Astrocyte of the cerebellum (primary cell): ENCODE data around the gene ALOX12B.

ENCODE experiments used
- DNase-seq: peaks from one replicate; pipeline ENCODE4 v3.0.0-alpha.2; 2011; ENCODE audit warnings: low read depth
- H3K4me3 ChIP-seq: 2 replicates; pipeline ENCODE4 v1.5.1; 2011; ENCODE audit warnings: mild to moderate bottlenecking, low read depth, low read length, moderate library complexity
- CTCF ChIP-seq: IDR thresholded peaks from 2 replicates; pipeline ENCODE4 v1.5.1; 2012; ENCODE audit warnings: low read length, low read depth, moderate library complexity, mild to moderate bottlenecking; ENCODE audit errors: missing control alignments
- in situ Hi-C: cut with HindIII; loops from 2 replicates; pipeline ENCODE4 v1.10.0; 2017; ENCODE audit warnings: low sequenced_read_pairs

Gene ALOX12B

DNA sequence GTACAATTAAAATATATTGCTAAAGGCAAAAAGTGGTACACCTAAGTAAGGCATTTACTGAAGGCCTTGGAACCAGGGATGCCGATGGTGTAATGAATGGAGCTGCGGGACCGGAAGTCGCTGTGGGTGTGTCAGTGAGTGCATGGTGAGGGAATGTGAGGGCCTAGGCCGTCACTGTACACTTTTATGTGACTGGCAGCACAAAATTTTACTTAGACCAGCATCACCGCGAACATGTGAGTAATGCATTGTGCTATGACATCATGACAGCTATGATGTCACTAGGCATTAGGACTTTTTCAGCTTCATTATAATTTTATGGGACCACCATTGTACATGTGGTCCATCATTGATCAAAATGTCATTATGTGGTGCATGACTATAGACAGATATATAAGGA is 33.9 kb downstream of the ALOX12B start:
- no peak for DNase-seq
- in situ Hi-C loops: loop anchor here (10.0 kb wide), 1 partner anchor 61 kb away; the partner anchor contains the start of gene ALOXE3

DNA sequence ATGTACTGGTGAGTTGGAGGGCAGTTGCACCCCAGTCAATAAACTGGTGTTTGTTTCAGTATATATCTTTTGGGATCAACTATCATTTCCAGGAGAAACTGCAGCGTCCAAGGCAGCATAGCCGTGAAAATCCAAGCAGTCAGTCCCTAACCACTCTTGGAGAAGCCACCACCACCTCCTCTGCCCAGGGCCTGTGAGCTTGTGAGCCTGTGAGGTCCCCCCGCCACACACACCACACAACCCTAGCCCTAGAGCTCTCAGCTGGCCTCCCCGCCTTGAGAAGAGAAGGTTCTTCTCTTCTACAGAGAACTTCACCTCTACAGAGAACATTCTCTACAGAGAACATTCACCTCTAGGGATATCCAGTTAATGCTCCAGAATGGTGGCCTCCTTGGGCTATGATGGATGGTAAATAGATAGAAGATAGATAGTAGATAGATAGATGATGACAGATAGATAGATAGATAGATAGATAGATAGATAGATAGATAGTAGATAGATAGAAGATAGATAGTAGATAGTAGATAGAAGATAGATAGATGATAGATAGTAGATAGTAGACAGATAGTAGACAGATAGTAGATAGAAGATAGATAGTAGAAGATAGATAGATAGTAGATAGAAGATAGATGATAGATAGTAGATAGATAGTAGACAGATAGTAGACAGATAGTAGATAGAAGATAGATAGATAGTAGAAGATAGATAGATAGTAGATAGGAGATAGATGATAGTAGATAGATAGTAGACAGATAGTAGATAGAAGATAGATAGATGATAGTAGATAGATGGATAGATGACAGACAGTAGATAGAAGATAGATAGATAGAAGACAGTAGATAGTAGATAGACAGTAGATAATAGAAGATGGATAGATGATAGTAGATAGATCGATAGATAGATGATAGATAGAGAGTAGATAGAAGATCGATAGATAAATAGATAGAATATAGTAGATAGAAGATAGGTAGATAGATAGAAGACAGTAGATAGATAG is 35.0 kb downstream of the ALOX12B start:
- in situ Hi-C loops: loop anchor here (10.0 kb wide), 1 partner anchor 62 kb away; the partner anchor contains the start of gene ALOXE3
- TF ChIP-seq CTCF: no peak
- H3K4me3 ChIP-seq: no peak overlapping the region
- no peak for DNase-seq

More for the DNA sequence above, 33.9 kb downstream of the ALOX12B start:
- H3K4me3 ChIP-seq: no peak overlapping the region
- no peak for TF ChIP-seq CTCF

DNA sequence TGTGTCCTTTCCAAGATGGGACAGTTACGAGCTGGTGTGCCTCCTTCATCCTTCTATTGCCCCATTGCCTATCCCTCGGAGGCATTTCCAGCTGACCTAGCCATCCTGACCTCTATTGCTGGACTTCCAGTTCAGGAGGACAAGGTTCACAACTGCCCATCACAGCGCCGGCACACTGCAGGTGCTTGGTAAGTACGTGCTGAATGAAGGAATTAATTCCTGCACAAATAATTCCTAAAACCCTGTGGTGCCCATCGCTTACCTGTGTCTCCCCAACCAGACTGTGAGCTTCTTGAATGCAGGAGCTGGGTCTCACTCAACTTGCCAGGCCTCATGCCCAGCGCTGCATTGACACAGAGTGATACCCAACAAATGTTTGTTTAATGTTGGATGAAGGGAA is 35.7 kb downstream of the ALOX12B start:
- no peak for TF ChIP-seq CTCF
- DNase-seq: no peak
- H3K4me3 ChIP-seq: no peak overlapping the region
- in situ Hi-C loops: loop anchor here (10.0 kb wide), 1 partner anchor 63 kb away; the partner anchor contains the start of gene ALOXE3

DNA sequence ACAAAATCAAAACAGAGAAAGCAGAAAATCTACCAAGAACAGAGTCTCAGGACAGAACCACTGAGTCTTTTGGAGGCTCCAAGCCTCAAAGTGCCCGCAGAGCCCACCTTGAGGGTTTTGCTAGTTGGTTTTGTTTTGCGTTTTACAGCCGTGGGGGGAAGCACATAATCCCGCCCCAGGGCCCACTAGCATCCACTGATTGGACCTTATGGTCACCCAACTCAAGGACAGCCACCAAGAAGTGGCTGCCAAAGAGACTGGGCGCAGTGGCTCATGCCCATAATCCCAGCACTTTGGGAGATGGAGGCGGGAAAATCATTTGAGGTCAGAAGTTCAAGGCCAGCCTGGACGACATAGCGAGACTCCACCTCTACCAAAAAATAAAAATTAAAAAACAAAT is 38.8 kb downstream of the ALOX12B start:
- in situ Hi-C loops: no loop called here
- DNase-seq: no peak
- no peak for TF ChIP-seq CTCF
- H3K4me3 ChIP-seq: no peak overlapping the region

DNA sequence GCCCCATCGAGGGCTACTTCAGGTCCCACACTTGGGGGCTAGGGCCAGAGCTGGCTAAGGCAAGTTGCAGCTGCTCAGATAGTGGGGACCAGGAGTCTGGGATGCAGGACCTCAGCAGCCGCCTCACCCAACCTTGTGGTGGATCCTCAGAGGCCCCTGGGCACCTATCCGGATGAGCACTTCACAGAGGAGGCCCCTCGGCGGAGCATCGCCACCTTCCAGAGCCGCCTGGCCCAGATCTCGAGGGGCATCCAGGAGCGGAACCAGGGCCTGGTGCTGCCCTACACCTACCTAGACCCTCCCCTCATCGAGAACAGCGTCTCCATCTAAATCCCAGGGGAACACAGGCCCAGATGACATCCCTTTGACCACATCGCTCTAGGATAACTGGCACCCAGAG is 39.3 kb downstream of the ALOX12B start:
- in situ Hi-C loops: no loop called here
- TF ChIP-seq CTCF: no peak
- DNase-seq: no peak
- no peak overlapping the region for H3K4me3 ChIP-seq

GRCh38 chr17:8047769-8048110 is 39.8 kb downstream of the ALOX12B start:
- TF ChIP-seq CTCF: no peak
- no peak for DNase-seq
- in situ Hi-C loops: no loop called here
- no peak overlapping the region for H3K4me3 ChIP-seq
